KOPT-K1 (cell line): Measurements from ENCODE around the gene METTL26.

Experiments
- H3K27ac ChIP-seq: fragments of 200-600 bp; sonication (generic); 2 replicates; pipeline ENCODE4 v1.5.1; 2016; ENCODE audit warnings: antibody characterized with exemption, mild to moderate bottlenecking, low read depth, low read length; ENCODE audit not compliant: poor library complexity, severe bottlenecking
- H3K36me3 ChIP-seq: fragments of 200-600 bp; sonication (generic); 2 replicates; pipeline ENCODE4 v1.5.1; 2017; ENCODE audit warnings: antibody characterized with exemption, mild to moderate bottlenecking, low read length, moderate library complexity; ENCODE audit not compliant: insufficient read depth
- H3K9me3 ChIP-seq: fragments of 200-600 bp; sonication (generic); 2 replicates; pipeline ENCODE4 v1.5.1; 2017; ENCODE audit warnings: antibody characterized with exemption, low read length, mild to moderate bottlenecking; ENCODE audit not compliant: insufficient read depth, poor library complexity, severe bottlenecking

The METTL26 gene

DNA sequence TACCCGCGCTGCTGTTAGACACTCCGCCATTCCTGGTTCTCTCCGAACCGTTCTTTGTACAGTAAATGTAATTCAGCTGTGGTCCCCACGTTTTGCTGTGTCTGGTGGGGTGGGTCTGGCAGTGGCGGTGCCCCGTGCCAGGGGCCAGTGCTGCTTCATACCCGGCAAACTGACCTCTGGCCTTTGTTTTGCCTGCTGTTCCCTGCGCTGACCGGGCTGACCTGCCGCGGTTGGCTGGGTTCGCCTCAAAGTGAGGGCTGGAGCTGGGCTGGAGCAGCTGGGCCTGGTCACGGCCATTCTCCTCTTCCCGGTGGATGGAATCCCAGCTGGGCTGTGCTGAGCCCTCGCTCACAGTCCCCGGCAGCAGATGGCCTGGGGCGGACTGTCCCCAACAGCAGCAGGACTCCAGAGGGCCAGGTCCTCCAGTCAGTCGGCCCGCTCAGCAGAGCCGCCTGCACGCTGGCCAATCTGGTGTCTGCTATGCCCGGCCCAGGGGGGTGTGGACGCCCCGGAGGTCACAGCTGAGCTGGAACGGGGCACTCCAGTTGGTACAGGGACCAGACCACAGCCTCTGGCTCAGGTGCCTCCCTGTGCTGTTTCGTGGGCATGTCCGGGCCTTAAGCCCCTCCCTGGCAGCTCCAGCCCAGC lies 6.8 kb downstream of the METTL26 start:
- Histone ChIP-seq H3K27ac (no peak overlapping the region), H3K36me3 (peaks cover 9% of the 10 kb centered on the region; the same call in 1 of the 2 replicates)

DNA sequence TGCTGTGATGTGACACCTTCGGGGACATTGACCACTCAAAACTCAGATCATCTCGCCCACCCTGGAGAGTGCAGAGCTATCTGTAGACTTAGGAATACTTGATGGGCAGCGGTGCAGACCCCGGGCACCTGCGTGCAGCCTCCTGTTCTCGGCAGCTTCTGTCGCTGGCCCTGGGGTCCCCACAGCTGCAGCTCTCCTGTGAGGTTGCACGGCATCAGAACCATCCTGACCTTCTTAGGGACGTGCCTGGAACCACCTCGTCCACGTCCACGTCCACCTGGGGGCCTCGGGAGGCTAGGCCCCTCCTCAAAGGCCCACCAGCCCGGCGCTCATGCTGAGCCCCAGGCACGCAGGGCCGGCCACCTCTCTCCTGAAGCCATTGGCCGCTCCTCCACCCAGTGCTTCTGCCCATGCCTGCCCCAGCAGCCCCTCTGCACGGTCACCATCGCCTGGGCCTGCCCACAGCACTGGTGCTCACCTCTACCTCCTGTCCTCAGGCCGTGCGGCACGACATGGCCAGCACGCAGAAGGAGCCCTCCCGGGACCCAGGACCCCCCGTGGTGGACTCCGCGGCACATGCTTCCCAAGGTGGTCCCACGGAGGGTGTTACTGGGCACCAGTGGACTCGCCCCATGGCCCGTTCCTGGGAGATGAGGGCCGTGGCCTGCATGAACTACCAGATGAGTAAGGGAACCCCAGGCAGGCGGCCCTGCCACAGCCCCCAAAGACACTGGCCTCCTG lies 7.6 kb downstream of the METTL26 start:
- Histone ChIP-seq H3K27ac (no peak overlapping the region), H3K36me3 (peaks cover 1% of the 10 kb centered on the region; the same call in 1 of the 2 replicates), H3K9me3 (no peaks in the 10 kb centered on the region)

More for the DNA sequence above, 6.8 kb downstream of the METTL26 start:
- H3K9me3 ChIP-seq: no peaks in the 10 kb centered on the region

DNA sequence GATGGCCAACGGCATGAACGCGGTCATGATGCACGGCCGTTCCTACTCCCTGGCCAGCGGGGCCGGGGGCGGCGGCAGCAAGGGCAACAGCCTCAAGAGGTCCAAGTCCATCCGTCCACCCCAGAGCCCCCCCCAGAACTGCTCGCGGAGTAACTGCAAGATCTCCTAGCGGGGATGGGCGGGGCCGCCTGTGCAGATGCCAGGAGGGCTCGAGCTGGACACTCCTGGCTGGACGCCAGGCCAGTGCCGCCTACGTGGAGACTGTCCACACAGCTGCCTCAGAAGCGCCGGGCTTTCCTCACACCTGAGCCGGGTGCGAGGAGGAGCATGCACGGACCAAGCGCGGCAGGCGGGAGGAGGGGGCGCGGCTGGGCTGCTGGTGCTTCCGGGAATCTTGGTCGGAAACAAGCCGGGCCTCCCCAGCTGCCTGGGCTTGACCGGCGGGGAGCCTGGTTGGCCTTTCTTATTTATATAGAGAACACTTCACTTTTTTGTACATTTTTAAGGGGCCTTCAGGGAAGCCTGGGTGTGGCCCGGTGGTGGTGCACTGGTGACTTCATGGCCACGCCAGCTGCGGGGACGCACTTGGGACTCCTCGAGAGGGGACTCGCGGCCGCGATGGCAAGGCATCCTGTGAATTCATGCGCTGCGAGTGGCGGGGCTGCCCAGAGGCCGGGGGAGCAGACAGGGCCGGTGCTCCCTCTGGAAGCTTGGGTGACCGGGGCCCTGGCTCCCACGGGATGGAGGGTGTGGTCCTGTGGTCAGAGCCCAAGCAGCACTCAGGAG lies 8.5 kb downstream of the METTL26 start:
- Histone ChIP-seq H3K36me3 (no peaks in the 10 kb centered on the region; the same call in 1 of the 2 replicates), H3K27ac (no peak overlapping the region), H3K9me3 (no peaks in the 10 kb centered on the region)

DNA sequence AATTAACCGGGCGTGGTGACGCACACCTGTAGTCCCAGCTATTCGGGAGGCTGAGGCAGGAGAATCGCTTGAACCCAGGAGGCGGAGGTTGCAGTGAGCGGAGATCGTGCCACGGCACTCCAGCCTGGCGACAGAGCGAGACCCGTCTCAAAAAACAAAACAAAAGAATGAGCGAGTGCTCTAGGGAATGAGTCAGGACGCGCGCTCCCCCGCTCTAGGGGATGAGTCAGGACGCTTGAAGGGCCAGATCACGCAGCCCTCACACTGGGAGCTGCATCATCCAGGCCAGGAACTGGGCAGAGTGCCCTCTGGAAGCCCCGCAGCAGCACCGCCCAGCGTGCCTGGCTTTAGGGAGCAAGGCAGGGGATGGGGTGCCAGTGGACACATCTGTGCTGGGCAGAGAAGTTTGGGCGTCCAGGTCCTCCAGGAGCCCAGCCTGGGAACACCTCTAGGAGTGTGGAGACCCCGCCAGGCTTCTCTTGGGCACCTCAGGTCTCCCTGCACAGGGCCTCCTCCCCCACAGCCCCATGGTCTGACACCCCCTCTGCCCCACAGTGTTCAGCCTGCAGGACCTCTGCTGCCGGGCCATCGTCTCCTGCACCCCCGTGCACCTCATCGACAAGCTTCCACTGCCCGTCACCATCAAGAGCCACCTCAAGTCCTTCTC lies 9.2 kb downstream of the METTL26 start:
- H3K27ac ChIP-seq: no peak overlapping the region
- H3K36me3 ChIP-seq: no peaks in the 10 kb centered on the region; the same call in 1 of the 2 replicates
- H3K9me3 ChIP-seq: no peaks in the 10 kb centered on the region

DNA sequence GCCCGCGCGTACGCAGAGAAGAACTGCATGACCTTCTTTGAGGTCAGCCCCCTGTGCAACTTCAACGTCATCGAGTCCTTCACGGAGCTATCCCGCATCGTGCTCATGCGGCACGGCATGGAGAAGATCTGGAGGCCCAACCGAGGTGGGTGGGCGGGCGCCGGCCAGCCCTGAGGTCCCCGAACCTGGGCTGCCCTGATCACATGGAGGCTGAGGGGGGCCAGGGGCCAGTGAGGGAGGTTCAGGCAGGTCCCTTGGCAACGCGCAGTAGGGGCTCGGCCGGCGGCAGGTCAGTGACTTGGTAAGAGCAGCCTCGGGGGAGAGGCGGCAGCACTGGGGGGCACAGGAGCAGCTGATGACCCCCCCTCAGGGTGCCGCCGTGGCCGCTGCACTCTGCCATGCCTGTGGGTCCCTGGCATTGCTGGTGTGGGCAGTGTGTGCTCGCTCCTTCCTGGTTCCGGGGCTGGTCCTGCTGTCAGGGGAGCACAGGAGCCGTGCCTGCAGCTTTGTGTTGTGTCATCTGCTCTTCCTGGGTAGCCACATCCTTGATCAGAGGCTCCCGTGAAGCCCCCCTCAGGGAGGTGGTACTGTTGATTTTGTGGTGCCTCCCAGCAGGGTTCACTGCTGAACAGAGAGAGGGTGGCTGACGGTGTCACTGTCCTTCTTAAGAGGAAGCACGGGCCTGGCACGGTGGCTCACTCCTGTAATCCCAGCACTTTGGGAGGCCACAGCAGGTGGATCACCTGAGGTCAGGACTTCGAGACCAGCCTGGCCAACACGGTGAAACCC lies 9.9 kb downstream of the METTL26 start:
- Histone ChIP-seq H3K9me3 (no peaks in the 10 kb centered on the region), H3K27ac (no peak overlapping the region), H3K36me3 (no peaks in the 10 kb centered on the region; the same call in 1 of the 2 replicates)

DNA sequence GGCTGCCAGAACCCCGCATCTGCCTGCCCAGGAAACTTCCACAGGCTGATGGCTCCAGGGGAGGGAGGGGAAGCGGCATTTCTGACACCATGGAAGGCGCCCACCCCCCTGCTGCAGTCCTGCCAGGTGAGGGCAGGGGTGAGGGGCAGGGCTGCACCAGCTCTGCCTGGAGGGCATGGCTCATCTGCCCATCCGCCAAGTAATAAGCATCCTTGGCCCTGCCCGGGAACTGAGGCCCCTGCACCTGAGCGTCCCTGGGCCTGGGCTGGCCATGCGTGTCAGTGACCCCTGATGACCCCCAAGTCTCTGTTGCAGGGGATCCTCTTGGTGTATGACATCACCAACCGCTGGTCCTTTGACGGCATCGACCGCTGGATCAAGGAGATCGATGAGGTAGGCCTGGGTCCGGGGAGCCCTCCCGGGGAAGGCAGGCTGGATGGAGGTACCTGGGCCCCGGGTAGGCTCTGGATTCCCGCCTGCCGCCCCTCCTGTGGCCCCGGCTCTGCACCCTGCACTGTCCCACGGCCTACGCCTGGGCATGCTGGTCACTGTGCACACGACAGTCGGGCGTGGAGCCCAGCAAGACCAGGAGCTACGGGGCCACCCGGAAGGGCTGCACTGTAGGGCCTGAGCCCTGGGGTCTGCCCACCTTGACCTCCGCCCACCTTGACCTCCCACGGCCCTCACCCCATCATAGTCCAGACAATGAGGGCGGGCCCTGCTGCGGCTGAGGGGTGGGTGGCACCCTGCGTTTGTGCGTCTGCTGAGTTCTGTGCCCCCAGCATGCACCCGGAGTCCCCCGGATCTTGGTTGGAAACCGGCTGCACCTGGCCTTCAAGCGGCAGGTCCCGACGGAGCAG lies 10.8 kb downstream of the METTL26 start:
- no peaks in the 10 kb centered on the region for H3K9me3 ChIP-seq
- no peak overlapping the region for H3K27ac ChIP-seq
- H3K36me3 ChIP-seq: no peaks in the 10 kb centered on the region; the same call in 1 of the 2 replicates

DNA sequence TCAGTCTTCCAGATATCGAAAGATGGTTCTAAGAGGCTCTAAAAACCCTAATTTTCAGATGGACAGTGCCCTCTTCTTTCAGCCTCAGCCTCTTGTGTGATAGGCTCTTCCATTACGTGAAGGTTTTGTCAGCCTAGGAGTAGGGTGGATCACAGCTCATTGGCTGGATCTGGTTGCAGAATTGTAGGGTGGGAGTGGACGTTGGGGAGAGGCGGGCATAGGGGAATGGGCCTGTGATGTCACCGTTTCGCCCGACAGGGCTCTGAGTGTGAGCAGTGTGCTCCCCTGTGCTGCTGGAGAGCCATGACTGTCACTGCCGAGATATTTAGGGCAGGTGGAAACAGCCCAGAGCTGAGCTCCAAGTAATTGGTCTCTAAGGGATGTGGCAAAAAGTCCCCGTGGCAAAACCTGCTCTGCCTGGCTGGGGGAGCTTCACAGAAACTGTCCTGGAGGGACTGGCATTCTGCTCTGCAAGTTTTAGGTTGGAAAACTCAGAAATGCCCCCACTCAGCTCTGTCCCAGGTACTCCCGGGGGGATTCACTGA lies 11.5 kb downstream of the METTL26 start:
- H3K36me3 ChIP-seq: no peaks in the 10 kb centered on the region; the same call in 1 of the 2 replicates
- no peaks in the 10 kb centered on the region for H3K9me3 ChIP-seq
- H3K27ac ChIP-seq: no peak overlapping the region

DNA sequence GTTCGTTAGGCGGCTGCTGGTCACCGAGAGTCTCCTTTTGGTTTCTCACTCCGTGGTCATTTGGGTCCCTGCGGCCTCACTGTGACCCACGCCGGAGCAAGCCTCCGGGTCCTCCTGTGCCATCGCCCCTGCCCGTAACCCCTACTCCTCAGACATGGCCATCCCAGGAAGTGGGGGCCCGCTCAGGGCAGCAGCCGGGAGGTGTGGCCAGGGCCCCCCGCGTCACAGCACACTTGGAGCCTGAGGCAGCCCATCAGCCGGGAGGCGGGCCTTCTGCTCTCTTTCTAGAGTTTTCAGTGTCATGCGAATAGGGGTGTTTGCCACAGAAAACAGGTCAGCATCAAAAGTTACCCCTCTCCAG lies 13.2 kb downstream of the METTL26 start:
- Histone ChIP-seq H3K36me3 (no peaks in the 10 kb centered on the region; the same call in 1 of the 2 replicates), H3K9me3 (no peaks in the 10 kb centered on the region), H3K27ac (no peak overlapping the region)

DNA sequence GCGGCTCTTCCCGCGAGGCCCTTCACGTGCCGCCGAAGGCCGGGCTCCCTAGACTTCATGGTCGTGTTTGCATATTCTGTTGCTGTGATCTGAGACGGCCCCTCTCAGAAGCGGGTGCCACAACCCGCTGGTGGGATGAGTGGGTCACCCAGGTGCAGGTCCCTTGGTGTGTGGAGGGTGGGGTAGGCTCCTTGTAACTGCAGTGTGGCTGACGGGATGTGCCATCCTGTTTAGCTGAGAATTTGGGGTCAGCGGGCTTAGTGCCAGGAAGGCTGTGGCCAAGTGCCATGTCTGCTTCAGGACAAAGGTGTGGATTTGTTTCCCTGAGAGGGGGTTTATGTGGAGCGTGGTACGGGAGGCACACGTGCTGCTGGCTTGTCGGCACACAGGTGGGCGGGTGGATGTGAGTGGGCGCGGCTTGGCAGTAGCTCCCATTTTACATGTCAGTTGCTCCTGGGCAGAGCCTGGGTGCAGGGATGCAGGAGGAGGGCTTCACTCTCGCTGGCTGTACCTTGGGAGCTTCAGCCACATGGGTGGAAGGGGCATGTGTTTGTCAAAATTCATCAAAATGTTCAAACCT lies 14.5 kb downstream of the METTL26 start:
- Histone ChIP-seq H3K9me3 (no peaks in the 10 kb centered on the region), H3K36me3 (no peaks in the 10 kb centered on the region), H3K27ac (no peak overlapping the region)

DNA sequence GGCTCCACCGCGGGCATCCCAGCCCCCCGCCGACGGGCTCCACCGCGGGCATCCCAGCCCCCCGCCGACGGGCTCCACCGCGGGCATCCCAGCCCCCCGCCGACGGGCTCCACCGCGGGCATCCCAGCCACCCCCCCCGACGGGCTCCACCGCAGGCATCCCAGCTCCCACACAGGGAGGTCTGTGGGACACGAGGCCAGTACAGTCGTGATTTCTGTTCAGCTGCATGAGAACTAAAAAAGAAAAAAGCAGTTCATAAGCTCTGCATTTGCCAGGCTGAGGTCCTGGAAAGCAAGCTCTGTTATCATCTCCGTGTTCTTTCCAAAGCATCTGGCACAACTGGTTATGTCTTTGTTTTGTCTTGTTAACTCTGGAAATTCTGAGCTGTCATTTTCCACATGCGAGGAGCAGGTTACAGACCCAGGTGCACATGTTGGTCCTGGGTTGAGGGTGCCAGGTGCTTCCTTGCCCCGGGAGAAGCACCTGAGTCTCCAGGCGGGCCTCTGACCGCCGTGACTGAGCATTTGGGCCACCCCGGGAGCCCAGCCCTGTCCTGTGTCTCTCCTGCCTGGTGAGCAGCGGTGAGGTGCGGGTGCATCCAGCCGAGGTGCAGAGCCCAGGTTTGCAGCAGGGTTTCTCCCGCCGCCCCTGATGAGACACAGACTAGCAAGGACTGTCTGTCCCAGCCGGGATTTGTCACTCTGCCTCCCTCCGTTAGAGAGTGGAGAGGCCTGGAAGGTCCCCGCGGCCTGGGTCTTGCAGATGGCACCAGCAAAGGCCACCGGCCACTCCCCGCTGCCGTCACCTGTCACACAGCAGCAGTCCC lies 15.2 kb downstream of the METTL26 start:
- no peaks in the 10 kb centered on the region for H3K36me3 ChIP-seq
- no peaks in the 10 kb centered on the region for H3K9me3 ChIP-seq
- H3K27ac ChIP-seq: no peak overlapping the region

DNA sequence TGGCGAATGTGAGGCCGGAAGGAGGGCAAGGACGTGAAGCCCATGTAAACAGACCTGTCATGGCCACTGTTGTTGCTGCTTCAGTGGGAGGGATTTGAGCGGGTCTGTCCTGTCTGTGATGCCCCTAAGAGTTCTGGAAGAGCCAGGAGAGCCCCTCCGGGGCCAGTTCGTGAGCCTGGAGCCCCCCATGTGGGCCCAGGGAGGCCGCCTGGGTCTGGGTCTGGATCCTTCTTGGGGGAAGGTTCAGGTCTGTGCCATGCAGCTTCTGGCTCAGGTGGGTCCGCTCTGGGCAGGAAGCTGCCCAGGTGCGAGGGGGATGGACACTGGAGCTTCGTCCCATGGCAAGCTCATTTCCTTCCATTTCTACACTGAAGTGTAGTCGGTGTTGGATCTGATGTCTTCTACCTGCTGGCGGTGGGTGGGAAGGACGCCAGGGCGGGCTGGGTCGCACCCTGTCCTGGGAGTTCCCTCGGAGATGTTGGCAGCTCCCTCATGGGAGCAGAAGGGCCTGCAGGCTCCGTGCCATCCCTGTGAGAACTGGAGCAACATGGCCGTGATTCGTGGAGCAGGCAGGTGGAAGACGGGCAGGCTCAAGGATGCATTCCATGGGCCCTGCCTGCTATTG lies 16.5 kb downstream of the METTL26 start:
- Histone ChIP-seq H3K36me3 (no peaks in the 10 kb centered on the region), H3K9me3 (no peaks in the 10 kb centered on the region), H3K27ac (no peak overlapping the region)

DNA sequence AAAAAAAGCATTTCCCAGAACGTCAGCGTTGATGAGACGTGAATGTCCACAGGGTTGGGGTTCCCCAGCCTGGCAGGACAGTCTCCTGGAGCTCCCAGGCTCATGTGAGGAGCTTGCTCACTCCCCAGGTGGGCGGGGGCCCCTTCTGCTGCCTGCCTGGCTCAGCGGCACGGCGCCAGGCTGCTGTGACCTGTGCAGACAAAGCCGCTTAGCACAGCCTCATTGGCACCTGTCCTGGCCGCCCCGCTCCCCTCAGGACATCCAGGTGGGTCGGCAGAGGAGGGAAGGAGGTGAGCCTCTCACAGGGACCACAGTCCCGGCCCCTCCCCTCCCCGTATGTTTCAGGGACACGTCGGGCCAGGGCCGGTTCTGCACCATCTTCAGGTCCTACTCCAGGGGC lies 18.2 kb downstream of the METTL26 start:
- Histone ChIP-seq H3K27ac (no peak overlapping the region), H3K36me3 (no peaks in the 10 kb centered on the region), H3K9me3 (no peaks in the 10 kb centered on the region)
